HG03439 (cell line): ENCODE results near the gene C6orf62.
"Not testable (repeated sequence)": the region's sequence is repeated elsewhere in the genome, so short reads cannot be mapped to it uniquely, and the experiment has no call there.

Source experiments
- ATAC-seq: cut with Tn5 transposase; IDR thresholded peaks from one replicate; pipeline ENCODE4 v1.9.1; 2021; ENCODE audit warnings: mild to moderate bottlenecking, moderate library complexity; ENCODE audit not compliant: unreplicated experiment

The C6orf62 gene

GRCh38 chr6:24702720-24703282 is 16.2 kb downstream of the C6orf62 start:
- ATAC-seq, result no peak

- no peak for ATAC-seq
Observed at GRCh38 chr6:24699521-24700359, 19.2 kb downstream of the C6orf62 start.

- ATAC-seq, result no peak
Observed at GRCh38 chr6:24696097-24696496, 22.9 kb downstream of the C6orf62 start.

- not testable (repeated sequence) for ATAC-seq
Observed at GRCh38 chr6:24695635-24696034, 23.3 kb downstream of the C6orf62 start.

- ATAC-seq, result no peak
Observed at GRCh38 chr6:24694198-24694597, 24.8 kb downstream of the C6orf62 start.

- no peak for ATAC-seq
Observed at GRCh38 chr6:24692848-24693592, 25.9 kb downstream of the C6orf62 start.

GRCh38 chr6:24692415-24692814 is 26.5 kb downstream of the C6orf62 start:
- ATAC-seq, result no peak

- no peak for ATAC-seq
Observed at GRCh38 chr6:24692003-24692402, 27.0 kb downstream of the C6orf62 start.

GRCh38 chr6:24691550-24691949 is 27.4 kb downstream of the C6orf62 start:
- ATAC-seq, result no peak

- no peak for ATAC-seq
Observed at GRCh38 chr6:24690593-24690992, 28.4 kb downstream of the C6orf62 start.

GRCh38 chr6:24689964-24690363 is 29.0 kb downstream of the C6orf62 start:
- ATAC-seq, result no peak

- no peak for ATAC-seq
Observed at GRCh38 chr6:24686946-24687345, 32.0 kb downstream of the C6orf62 start.

- no peak for ATAC-seq
Observed at GRCh38 chr6:24686408-24686807, 32.5 kb downstream of the C6orf62 start.

GRCh38 chr6:24683297-24684296 is 35.4 kb downstream of the C6orf62 start:
- no peak for ATAC-seq

- no peak for ATAC-seq
Observed at GRCh38 chr6:24680582-24680981, 38.4 kb downstream of the C6orf62 start.

- not testable (repeated sequence) for ATAC-seq
Observed at GRCh38 chr6:24678792-24679352, 40.1 kb downstream of the C6orf62 start.

GRCh38 chr6:24673625-24674024 is 45.3 kb downstream of the C6orf62 start:
- ATAC-seq, result no peak

- ATAC-seq, result no peak
Observed at GRCh38 chr6:24672620-24673182, 46.3 kb downstream of the C6orf62 start.

- not testable (repeated sequence) for ATAC-seq
Observed at GRCh38 chr6:24671077-24671476, 47.9 kb downstream of the C6orf62 start.

- not testable (repeated sequence) for ATAC-seq
Observed at GRCh38 chr6:24670492-24670891, 48.5 kb downstream of the C6orf62 start.
